Adrenal gland (tissue), 5 donors: ENCODE results near the gene RPAIN.

Experiments
- POLR2A ChIP-seq, 2 donors: fragments of 450-650 bp; IDR thresholded peaks; one replicate each; pipeline ENCODE4 v1.6.1; 2017; ENCODE audit warnings: antibody characterized with exemption in 2 of 2, mild to moderate bottlenecking in 2 of 2, moderate library complexity in 1 of 2
- TF ChIP-seq, protein P1 (sequence below), 6 experiments: fragments of 450-650 bp in 4 of 6; fragments of 200-600 bp in 2 of 6; sonication (generic) in 1 of 6; IDR thresholded peaks; 1 replicate in 5 of 6; 2 replicates in 1 of 6; pipeline versions ENCODE4 v1.5.1 to v1.8.0; 2016 to 2021; ENCODE audit warnings: antibody characterized with exemption in 6 of 6, mild to moderate bottlenecking in 2 of 6, moderate library complexity in 1 of 6
- donor health status: DM: no; HTN: no; CAD: no.

DNA sequence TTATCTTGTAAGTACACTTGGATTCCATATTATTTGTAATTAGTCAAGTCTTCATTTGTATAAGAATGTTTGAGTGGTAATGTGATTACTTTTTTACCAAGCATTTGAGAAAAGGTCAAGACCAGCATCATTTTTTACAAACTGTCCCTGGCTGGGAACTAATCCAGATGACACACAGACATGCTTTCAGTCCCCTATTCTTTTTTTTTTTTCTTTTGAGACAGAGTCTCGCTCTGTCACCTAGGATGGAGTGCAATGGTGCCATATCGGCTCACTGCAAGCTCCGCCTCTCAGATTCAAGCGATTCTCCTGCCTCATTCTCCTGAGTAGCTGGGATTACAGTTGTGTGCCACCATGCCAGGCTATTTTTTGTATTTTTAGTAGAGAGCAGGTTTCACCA is 61.5 kb downstream of the RPAIN start:
- TF ChIP-seq POLR2A (IDR thresholded peaks at IDR 0.05), result no peak
- TF ChIP-seq, protein P1, sequence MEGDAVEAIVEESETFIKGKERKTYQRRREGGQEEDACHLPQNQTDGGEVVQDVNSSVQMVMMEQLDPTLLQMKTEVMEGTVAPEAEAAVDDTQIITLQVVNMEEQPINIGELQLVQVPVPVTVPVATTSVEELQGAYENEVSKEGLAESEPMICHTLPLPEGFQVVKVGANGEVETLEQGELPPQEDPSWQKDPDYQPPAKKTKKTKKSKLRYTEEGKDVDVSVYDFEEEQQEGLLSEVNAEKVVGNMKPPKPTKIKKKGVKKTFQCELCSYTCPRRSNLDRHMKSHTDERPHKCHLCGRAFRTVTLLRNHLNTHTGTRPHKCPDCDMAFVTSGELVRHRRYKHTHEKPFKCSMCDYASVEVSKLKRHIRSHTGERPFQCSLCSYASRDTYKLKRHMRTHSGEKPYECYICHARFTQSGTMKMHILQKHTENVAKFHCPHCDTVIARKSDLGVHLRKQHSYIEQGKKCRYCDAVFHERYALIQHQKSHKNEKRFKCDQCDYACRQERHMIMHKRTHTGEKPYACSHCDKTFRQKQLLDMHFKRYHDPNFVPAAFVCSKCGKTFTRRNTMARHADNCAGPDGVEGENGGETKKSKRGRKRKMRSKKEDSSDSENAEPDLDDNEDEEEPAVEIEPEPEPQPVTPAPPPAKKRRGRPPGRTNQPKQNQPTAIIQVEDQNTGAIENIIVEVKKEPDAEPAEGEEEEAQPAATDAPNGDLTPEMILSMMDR (IDR thresholded peaks at IDR 0.05), result no peak
